ENCODE results near the gene CLIC1. TPM values are rescaled to one million over a fixed set of nuclear protein-coding genes. Genes with fewer than 3 reads are reported as not detected.
A peak's percentile ranks its signal among the peaks of the same experiment; 100 is the strongest.

The CLIC1 gene
- total RNA-seq, 1 experiment from 2014 or later = 432 TPM

- ChIA-PET CTCF (interaction anchor here (1.3 kb wide), 1 partner anchor 19 kb away, joined by 3 read pairs; the partner anchor contains the start of gene VARS1), POLR2A (interaction anchor here (1.4 to 2.0 kb wide), 3 partner anchors 10 to 51 kb away, joined by 4 to 16 read pairs (median 4); partner anchors contain the start of genes HSPA1B and VARS1), RAD21 (ENCODE audit: low non-redundant PET in 1 of 2, low total read pairs in 2 of 2, uncharacterized antibody in 2 of 2, unreplicated experiment in 2 of 2) (no interaction called here)
- intact Hi-C loops (cut with micrococcal nuclease) = no loop called here
- Histone ChIP-seq H3K9ac (ENCODE audit: low read length) (peak overlapping the region; percentile 64), H2AFZ (ENCODE audit: low read depth, low read length, poor library complexity, severe bottlenecking) (no peak overlapping the region), H3K79me2 (ENCODE audit: insufficient read depth, low read length) (no peaks in the 10 kb centered on the region), H3K4me1 (ENCODE audit: control insufficient read depth in 1 of 2, insufficient read depth in 2 of 2, low read length in 2 of 2) (peaks cover 43 to 59% of the 10 kb centered on the region in 2 experiments), H4K20me1 (ENCODE audit: insufficient read depth) (no peaks in the 10 kb centered on the region), H3K27ac (ENCODE audit: low read depth, low read length) (peak overlapping the region; percentile 79), H3K27me3 (ENCODE audit: insufficient read depth, low read length) (no peaks in the 10 kb centered on the region), H3K36me3 (ENCODE audit: control insufficient read depth in 1 of 2, insufficient read depth in 2 of 2, low read length in 2 of 2) (peaks cover 1 to 26% of the 10 kb centered on the region in 2 experiments; a peak in 2 of 4 replicates), H3K4me3 (replicated peaks in 1 of 2; ENCODE audit: low read depth in 1 of 2, low read length in 2 of 2) (peak overlapping the region; percentile 40 to 56), H3K9me3 (ENCODE audit: control insufficient read depth in 1 of 2, insufficient read depth in 1 of 2, low read depth in 1 of 2, low read length in 2 of 2) (no peaks in the 10 kb centered on the region), H3K9me2 (ENCODE audit: insufficient read depth) (no peaks in the 10 kb centered on the region), H3K4me2 (ENCODE audit: low read length) (peak overlapping the region; percentile 79)
- no peak for DNase-seq (ENCODE audit: low read depth, low spot score)
- BruUV-seq (replicated peaks) = TSS peak; percentile 54
- ATAC-seq = peak; percentile 34
- TF ChIP-seq SIN3A (IDR thresholded peaks at IDR 0.05; ENCODE audit: low read depth) = no peak
- no peak for TF ChIP-seq EGR1 (IDR thresholded peaks at IDR 0.05; ENCODE audit: low read depth)
- no peak for TF ChIP-seq POLR2AphosphoS5 (IDR thresholded peaks at IDR 0.05; ENCODE audit: low read depth, low read length)
- TF ChIP-seq ZNF274 (IDR thresholded peaks at IDR 0.05; ENCODE audit: low read depth, low read length) = no peak
- TF ChIP-seq POLR2A (IDR thresholded peaks at IDR 0.05; ENCODE audit: borderline replicate concordance, extremely low read depth, insufficient read depth, insufficient read length) = no peak
- TF ChIP-seq CBX3 (IDR thresholded peaks at IDR 0.05; ENCODE audit: low read depth) = no peak
Measured at GRCh38 chr6:31776485-31776988, 40.2 kb upstream of the CLIC1 start.

GRCh38 chr6:31775633-31776484 is 39.5 kb upstream of the CLIC1 start:
- no peak for ATAC-seq
- no TSS peak for BruUV-seq (replicated peaks)
- TF ChIP-seq JUND (IDR thresholded peaks at IDR 0.05) = no peak
- no peak for TF ChIP-seq POLR2A (IDR thresholded peaks at IDR 0.05; ENCODE audit: borderline replicate concordance, extremely low read depth, insufficient read depth, insufficient read length)
- no peak for TF ChIP-seq FOSL1 (IDR thresholded peaks at IDR 0.05; ENCODE audit: low read depth)
- TF ChIP-seq CEBPB (IDR thresholded peaks at IDR 0.05; ENCODE audit: low read depth) = no peak
- no peaks in the 10 kb centered on the region for H3K9me2 ChIP-seq (ENCODE audit: insufficient read depth)
- RAD21 ChIA-PET (ENCODE audit: low non-redundant PET in 1 of 2, low total read pairs in 2 of 2, uncharacterized antibody in 2 of 2, unreplicated experiment in 2 of 2) = interaction anchor here in 1 of 2 experiments (0.7 to 1.1 kb wide), 3 partner anchors 17 to 41 kb away, joined by 3 to 5 read pairs (median 4); no protein-coding TSS in a partner anchor
- no peaks in the 10 kb centered on the region for H3K79me2 ChIP-seq (ENCODE audit: insufficient read depth, low read length)
- H3K4me1 ChIP-seq (ENCODE audit: control insufficient read depth in 1 of 2, insufficient read depth in 2 of 2, low read length in 2 of 2) = peaks cover 43 to 60% of the 10 kb centered on the region in 2 experiments
- no peak for DNase-seq (ENCODE audit: low read depth, low spot score)
- H3K36me3 ChIP-seq (ENCODE audit: control insufficient read depth in 1 of 2, insufficient read depth in 2 of 2, low read length in 2 of 2) = peaks cover 0 to 20% of the 10 kb centered on the region in 2 experiments; a peak in 1 of 4 replicates
- H3K9ac ChIP-seq (ENCODE audit: low read length) = peak overlapping the region; percentile 64
- H4K20me1 ChIP-seq (ENCODE audit: insufficient read depth) = no peaks in the 10 kb centered on the region
- H3K9me3 ChIP-seq (ENCODE audit: control insufficient read depth in 1 of 2, insufficient read depth in 1 of 2, low read depth in 1 of 2, low read length in 2 of 2) = no peaks in the 10 kb centered on the region
- H3K4me3 ChIP-seq (replicated peaks in 1 of 2; ENCODE audit: low read depth in 1 of 2, low read length in 2 of 2) = peak overlapping the region; percentile 40 to 56
- no peak overlapping the region for H2AFZ ChIP-seq (ENCODE audit: low read depth, low read length, poor library complexity, severe bottlenecking)
- H3K27ac ChIP-seq (ENCODE audit: low read depth, low read length) = peak overlapping the region; percentile 79
- CTCF ChIA-PET = interaction anchor here (0.6 to 1.0 kb wide), 3 partner anchors 15 to 87 kb away, joined by 3 to 11 read pairs (median 3); partner anchors contain the start of gene NEU1
- POLR2A ChIA-PET = interaction anchor here (0.8 to 4.8 kb wide), 7 partner anchors 8 to 87 kb away, joined by 3 to 47 read pairs (median 4); partner anchors contain the start of genes HSPA1B and NEU1
- peak overlapping the region; percentile 79 for H3K4me2 ChIP-seq (ENCODE audit: low read length)
- intact Hi-C loops (cut with micrococcal nuclease) = no loop called here
- H3K27me3 ChIP-seq (ENCODE audit: insufficient read depth, low read length) = no peaks in the 10 kb centered on the region

Measured in HCT116 (cell line).